Fibroblast of skin of abdomen (primary cell): ENCODE data around the gene MICAL2.

ENCODE experiments used
- DNase-seq: peaks from one replicate; pipeline ENCODE4 v3.0.0-alpha.2; 2013

Gene MICAL2

DNA sequence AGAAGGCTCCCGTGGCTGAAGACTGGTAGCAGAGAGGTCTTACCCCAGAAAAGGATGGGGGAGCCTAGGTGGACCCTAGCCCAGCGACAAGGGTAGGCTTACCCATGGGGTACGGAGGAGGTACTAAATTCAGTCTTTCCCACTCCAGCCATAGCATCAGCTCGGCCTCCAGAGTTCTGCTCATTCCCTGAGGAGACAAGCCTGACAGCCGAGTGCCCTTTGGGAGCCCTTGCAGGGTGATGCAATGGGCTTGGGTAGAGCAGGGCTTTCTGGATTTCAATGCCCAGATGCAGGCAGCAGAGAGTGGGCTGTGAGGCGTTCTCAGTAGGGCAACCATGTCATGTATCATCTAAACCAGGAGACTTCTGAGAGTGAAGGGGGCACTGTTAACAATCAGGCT, 124.7 kb downstream of the MICAL2 start:
- no peak for DNase-seq

- peak; percentile 36 for DNase-seq
These were observed 125.2 kb downstream of the MICAL2 start for GRCh38 chr11:12235553-12235946.

- peak; percentile 70 for DNase-seq
These were observed 125.8 kb downstream of the MICAL2 start for GRCh38 chr11:12235947-12236743.

GRCh38 chr11:12236744-12237101, 126.3 kb downstream of the MICAL2 start:
- no peak for DNase-seq

GRCh38 chr11:12237381-12237784, 127.0 kb downstream of the MICAL2 start:
- no peak for DNase-seq

DNA sequence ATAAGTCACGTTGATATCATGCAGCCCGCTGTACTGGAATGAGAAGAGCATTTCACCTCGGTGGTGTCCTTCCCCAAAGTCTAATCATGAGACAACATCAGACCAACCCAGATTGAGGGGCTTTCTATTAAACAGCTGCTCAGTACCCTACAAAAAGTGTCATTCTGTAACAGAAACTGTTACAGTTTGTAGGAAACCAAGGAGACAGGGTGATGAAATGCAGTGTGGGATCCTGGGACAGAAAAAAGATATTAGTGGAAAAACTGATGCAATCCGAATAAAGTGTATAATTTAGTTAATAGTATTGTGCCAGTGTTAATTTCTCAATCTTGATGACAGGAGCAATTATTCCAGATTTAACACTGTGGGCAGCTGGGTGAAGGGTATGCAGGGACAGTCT, 128.0 kb downstream of the MICAL2 start:
- DNase-seq: no peak

- no peak for DNase-seq
These were observed 129.0 kb downstream of the MICAL2 start for GRCh38 chr11:12239396-12239795.

DNA sequence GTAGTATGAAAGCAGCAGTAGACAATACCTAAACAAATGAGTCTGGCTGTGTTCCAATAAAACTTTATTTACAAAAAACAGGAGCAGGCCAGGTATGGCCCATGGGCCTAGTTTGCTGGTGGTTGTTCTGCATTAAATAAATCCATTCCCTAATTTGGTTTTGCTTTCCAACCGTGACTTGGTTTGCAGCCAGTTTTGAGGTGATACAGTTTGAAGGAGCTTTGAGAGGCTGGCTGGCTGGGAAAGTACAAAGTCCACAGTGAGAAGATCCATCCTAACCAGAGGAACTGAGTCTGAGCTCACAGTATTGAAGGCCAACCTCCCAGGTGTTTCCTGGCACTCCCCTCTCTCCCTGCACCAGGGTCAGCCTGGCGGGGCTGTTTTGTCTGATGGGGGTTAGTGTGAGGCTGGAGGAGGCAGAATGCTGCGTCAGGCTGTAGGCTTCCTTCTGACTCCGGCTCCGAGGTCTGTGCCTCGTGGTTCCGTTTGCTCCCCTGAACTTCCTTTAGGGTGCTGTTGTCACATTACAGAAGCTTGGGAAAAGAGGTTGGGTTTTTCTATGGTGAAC, 129.5 kb downstream of the MICAL2 start:
- DNase-seq: no peak

DNA sequence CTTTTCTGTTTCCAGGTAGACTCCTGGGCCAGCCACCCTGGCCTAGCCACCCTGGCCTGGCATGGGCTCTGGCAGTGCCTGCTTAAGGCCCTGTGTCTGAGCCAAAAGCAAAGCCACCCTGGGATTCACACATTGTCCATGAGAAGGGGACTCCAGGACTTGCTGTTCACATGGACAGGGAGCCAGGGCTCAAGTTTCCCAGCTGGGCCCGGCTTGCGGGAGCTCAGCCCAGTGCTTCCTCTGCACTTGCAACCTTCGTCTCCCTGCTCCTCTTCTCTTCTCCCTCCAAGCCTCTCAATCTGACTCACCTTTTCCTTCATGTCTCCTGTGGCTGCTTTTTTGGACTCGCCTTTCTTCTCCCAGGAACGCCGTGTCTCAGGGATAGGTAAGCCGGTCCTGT, 130.3 kb downstream of the MICAL2 start:
- no peak for DNase-seq

- no peak for DNase-seq
These were observed 131.0 kb downstream of the MICAL2 start for GRCh38 chr11:12241401-12241800.

- DNase-seq: no peak
These were observed 131.7 kb downstream of the MICAL2 start for GRCh38 chr11:12241971-12242672.

DNA sequence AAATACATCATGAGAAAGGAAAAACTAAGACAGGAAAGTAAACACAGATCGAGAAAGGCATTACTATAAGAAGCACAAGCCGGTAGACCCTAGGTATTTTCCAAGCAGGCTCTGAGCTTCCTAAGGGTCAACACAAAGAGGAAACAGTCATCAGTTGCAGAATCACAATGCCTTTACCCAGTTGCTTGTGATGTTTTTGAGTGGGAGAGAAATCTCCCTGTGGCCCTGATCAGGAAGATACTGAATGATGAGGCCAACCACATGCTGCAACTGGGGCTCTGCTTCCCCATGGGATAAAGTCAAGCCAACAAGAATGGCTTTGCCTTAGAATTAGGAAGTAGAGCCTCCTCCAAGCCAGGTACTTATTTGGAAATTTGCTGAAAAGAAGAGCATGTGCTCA, 132.6 kb downstream of the MICAL2 start:
- DNase-seq: no peak

DNA sequence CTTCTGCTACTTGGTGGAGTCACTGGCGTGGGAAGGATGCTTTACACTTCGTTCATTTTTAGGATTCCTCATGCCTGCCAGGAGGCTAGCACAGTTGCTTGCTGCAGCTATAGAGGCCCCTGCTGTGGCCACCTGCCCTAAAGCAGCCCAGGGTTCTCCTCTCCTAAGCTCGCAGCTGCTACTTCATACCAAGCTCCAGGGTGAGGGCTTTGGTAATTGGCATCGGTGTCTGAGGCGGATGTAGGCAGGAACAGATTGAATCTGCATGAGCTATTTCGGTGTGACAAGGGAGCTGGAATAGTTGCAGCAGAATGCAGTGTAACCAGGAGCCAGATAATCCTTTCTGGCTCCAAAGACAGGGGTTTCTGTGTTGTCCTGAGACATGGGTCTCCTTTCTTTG, 133.1 kb downstream of the MICAL2 start:
- DNase-seq: no peak

- DNase-seq: no peak
These were observed 133.6 kb downstream of the MICAL2 start for GRCh38 chr11:12243911-12244550.

DNA sequence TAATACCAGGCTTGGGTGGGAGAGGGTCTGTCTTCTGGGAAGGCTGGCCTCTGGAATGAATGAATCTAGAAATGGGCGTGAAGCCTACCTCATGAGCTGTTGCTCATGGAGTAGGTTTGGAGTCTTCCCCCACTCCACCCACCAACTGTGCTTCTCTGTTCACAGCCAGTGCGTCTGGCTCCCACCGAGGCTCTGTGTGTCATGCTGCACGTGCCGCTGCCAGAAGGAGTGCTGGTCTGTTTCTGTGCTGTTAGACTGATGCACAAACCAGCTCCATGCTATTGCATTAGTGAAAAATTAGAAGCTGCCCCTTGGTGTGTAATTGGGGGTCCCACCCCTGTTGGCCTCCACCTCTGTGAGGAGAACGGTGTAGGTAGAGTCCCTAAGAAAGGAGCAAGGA, 134.7 kb downstream of the MICAL2 start:
- no peak for DNase-seq

DNA sequence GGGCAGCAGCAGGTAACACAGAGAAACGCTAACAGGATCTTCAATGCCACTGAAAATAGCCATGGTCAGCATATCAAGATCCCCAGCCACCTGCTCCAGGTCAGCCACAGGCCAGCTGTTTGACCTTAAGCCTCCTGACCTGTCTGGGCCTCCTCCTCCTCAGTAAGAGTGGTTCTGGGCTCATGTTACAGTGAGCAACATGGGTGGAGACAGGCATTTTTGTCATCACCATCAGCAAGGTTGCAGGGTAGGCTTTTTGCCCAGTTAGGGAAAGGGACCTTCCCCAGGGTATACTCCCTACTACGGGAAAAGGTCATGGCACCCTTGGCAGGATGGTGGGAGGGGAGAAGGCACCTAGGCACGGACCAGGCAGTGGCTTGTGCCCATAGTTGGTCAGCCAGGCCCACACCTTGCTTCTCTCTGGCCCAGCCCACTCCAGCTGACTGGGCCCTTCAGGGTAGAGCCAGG, 135.2 kb downstream of the MICAL2 start:
- DNase-seq: no peak

DNA sequence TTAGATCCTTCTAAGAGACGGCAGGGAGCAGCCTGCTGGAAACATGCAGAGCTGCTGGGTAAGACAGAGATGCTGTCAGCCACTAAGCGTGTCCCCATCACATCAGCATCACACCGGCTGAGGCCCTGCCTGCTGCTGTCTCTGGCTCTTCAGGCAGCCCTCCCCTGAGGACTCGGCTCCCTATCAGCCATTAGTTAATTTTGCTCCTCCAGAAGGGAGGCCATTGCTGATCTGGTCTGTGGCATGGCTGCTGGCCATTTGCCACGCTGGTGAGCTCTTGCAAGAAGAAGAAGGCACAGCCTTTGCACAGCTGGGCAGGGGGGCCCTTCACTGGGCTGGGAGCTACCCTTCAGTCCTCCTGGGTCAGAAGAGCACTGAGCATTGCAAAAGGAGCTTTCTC, 135.8 kb downstream of the MICAL2 start:
- no peak for DNase-seq

- DNase-seq: no peak
These were observed 136.6 kb downstream of the MICAL2 start for GRCh38 chr11:12246989-12247388.

DNA sequence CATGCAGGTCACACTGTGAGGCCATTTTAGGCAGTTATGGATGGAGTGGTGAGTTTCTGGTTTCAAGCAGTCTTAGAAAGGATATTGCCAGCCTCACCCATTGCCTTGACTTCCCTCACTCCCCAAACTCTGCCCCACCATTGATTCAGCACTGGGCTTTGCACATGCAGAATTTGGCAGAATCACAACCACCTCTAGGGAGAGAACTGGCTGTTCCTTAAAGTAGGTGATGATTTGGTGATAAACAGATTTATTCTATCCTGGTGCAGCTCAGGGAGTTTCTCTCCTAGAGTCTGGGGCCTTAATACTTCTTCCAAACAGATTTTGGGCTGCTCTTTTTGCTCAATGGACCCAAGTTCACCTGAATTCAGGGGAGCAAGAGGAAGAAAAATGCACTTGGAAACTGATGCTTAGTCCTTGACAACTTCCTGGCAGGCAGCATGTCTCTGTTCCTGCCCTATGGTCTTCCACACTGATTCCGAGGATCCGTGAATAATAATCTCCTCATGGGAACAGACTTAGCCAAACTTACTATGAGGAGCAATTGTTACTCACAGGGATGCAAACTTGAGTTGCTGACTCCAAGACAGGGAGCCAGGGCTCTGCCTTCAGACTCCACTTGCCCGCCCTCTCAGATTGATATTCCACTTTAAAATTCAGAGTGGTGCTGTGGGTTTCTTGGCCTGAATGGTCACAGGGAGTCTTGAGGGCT, 137.3 kb downstream of the MICAL2 start:
- no peak for DNase-seq

DNA sequence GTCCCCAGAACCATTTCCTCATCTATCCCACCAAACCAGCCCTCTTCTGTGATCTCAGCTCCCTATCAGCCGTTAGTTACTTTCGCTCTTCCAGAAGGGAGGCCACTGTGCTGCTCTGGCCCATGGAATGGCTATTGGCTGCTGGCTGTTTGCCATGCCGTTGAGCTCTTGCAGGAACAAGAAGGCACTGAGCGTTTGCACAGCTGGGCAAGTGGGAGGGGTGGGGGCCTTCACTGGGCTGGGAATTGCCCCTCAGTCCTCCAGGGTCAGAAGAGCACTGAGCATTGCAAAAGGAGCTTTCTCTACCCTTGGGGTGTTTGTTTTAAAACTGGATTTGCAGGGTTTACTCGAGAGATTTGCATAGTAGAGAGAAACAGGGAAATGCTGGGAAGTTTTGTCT, 137.9 kb downstream of the MICAL2 start:
- no peak for DNase-seq

DNA sequence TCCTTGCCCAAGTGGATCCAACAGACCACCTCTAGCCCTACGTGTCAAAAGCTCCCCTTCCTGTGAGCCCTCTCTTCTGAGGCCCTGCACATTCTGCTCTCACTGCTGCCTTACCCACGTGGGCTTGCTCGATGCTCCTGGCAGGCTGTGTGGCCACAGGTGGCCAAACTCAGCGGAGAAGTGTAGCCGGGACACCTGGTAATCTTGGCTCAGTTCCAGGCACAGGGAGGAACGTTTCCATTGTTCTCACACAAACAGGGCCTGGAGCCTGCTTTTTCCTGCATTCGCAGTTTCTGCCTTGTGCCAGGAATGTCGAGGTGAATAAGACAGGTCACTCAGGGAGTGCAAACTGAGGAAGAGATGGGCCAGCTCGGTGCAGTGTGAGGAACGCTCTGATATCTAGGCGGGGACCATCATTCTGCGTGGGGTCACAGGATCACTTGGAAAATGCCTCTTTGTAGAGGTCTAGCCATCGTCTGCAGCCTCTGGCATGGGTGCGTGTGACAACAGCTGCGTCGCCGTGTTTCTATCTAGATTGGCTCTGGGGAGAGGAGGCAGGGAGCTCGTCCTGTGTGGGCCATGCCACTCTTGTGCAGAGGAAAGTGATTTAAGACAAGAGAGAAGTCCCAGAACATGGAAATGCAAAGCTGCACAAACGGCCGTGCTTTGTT, 139.3 kb downstream of the MICAL2 start:
- no peak for DNase-seq
